MCF 10A (cell line): ENCODE measurements around the gene KMT2B. TPM values are rescaled to one million over a fixed set of nuclear protein-coding genes. Genes with fewer than 3 reads are reported as not detected.

Experiments
- BruUV-seq: library from RNA; stranded (reverse); fragments of 400-500 nt; replicated peaks from 2 replicates; lab custom pipeline; 2021; lab: Mats Ljungman, UMichigan
- CTCF ChIA-PET: fragments of 300-600 bp; sonication (Branson Sonifier 250); formaldehyde crosslinking; extraction: SDS; loops from one replicate; lab custom pipeline; 2021; ENCODE audit warnings: antibody characterized with exemption, inconsistent platforms; lab: Yijun Ruan, JAX
- POLR2A ChIA-PET: fragments of 300-600, 350-650 bp; sonication (Branson Sonifier 250); formaldehyde crosslinking; extraction: SDS; loops from one replicate; lab custom pipeline; 2020; ENCODE audit warnings: antibody characterized with exemption, inconsistent platforms; lab: Yijun Ruan, JAX
- DNase-seq: peaks from one replicate; pipeline ENCODE4 v3.0.0-alpha.2; 2018; ENCODE audit not compliant: unreplicated experiment
- H3K27ac Mint-ChIP-seq: one replicate; pipeline ENCODE4 v1.8.0; 2022; ENCODE audit warnings: mild to moderate bottlenecking, low read depth, mixed read lengths; ENCODE audit not compliant: unreplicated experiment
- H3K27me3 Mint-ChIP-seq: one replicate; pipeline ENCODE4 v1.8.0; 2022; ENCODE audit warnings: mixed read lengths; ENCODE audit not compliant: insufficient read depth, unreplicated experiment
- H3K36me3 Mint-ChIP-seq: one replicate; pipeline ENCODE4 v1.8.0; 2022; ENCODE audit warnings: mild to moderate bottlenecking, moderate library complexity, mixed read lengths; ENCODE audit not compliant: insufficient read depth, unreplicated experiment
- H3K4me1 Mint-ChIP-seq: one replicate; pipeline ENCODE4 v1.8.0; 2022; ENCODE audit warnings: mixed read lengths; ENCODE audit not compliant: insufficient read depth, unreplicated experiment
- H3K4me3 Mint-ChIP-seq: one replicate; pipeline ENCODE4 v1.8.0; 2022; ENCODE audit warnings: mild to moderate bottlenecking, moderate library complexity, mixed read lengths; ENCODE audit not compliant: unreplicated experiment
- H3K9me3 Mint-ChIP-seq: one replicate; pipeline ENCODE4 v1.8.0; 2022; ENCODE audit warnings: mixed read lengths; ENCODE audit not compliant: unreplicated experiment
- intact Hi-C: fragments of 100-400 bp; cut with micrococcal nuclease; formaldehyde crosslinking; loops from 2 replicates; pipeline ENCODE4 v1.14.1; 2022
- total RNA-seq: library from RNA; stranded (reverse); gene quantifications from 2 replicates; pipeline ENCODE4 v1.2.3, GENCODE V29; 2022
- TF ChIP-seq, protein P1 (sequence below): fragments of 200-600 bp; IDR thresholded peaks from one replicate; pipeline ENCODE4 v1.8.0; 2022; ENCODE audit warnings: antibody characterized with exemption, mild to moderate bottlenecking; ENCODE audit not compliant: unreplicated experiment

Gene KMT2B
- total RNA-seq, 1 experiment from 2014 or later = 36.0 TPM

GRCh38 chr19:35670686-35671085 is 47.1 kb upstream of the KMT2B start:
- Mint-ChIP-seq H3K4me1 (peaks cover 6% of the 10 kb centered on the region), H3K9me3 (no peaks in the 10 kb centered on the region), H3K27ac (no peak overlapping the region), H3K27me3 (peaks cover 37% of the 10 kb centered on the region), H3K4me3 (no peak overlapping the region), H3K36me3 (no peaks in the 10 kb centered on the region)
- POLR2A ChIA-PET = interaction anchor here (0.9 kb wide), 1 partner anchor 9 kb away, joined by 3 read pairs; no protein-coding TSS in a partner anchor
- intact Hi-C loops = no loop called here
- CTCF ChIA-PET = interaction anchor here (1.0 kb wide), 1 partner anchor 45 kb away, joined by 3 read pairs; no protein-coding TSS in a partner anchor
- no peak for DNase-seq
- no TSS peak for BruUV-seq
- TF ChIP-seq, protein P1, sequence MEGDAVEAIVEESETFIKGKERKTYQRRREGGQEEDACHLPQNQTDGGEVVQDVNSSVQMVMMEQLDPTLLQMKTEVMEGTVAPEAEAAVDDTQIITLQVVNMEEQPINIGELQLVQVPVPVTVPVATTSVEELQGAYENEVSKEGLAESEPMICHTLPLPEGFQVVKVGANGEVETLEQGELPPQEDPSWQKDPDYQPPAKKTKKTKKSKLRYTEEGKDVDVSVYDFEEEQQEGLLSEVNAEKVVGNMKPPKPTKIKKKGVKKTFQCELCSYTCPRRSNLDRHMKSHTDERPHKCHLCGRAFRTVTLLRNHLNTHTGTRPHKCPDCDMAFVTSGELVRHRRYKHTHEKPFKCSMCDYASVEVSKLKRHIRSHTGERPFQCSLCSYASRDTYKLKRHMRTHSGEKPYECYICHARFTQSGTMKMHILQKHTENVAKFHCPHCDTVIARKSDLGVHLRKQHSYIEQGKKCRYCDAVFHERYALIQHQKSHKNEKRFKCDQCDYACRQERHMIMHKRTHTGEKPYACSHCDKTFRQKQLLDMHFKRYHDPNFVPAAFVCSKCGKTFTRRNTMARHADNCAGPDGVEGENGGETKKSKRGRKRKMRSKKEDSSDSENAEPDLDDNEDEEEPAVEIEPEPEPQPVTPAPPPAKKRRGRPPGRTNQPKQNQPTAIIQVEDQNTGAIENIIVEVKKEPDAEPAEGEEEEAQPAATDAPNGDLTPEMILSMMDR = no peak

- no peaks in the 10 kb centered on the region for H3K9me3 Mint-ChIP-seq
- CTCF ChIA-PET = interaction anchor here (0.6 kb wide), 2 partner anchors 10 to 391 kb away, joined by 3 to 5 read pairs; no protein-coding TSS in a partner anchor
- BruUV-seq = no TSS peak
- intact Hi-C loops = no loop called here
- H3K36me3 Mint-ChIP-seq = peaks cover 7% of the 10 kb centered on the region
- H3K4me1 Mint-ChIP-seq = peaks cover 6% of the 10 kb centered on the region
- no peak for DNase-seq
- TF ChIP-seq, protein P1 = no peak
- POLR2A ChIA-PET = interaction anchor here (0.7 kb wide), 1 partner anchor 293 kb away, joined by 3 read pairs; no protein-coding TSS in a partner anchor
- H3K27ac Mint-ChIP-seq = no peak overlapping the region
- H3K4me3 Mint-ChIP-seq = no peak overlapping the region
- peaks cover 47% of the 10 kb centered on the region for H3K27me3 Mint-ChIP-seq
These were observed 46.0 kb upstream of the KMT2B start for GRCh38 chr19:35671818-35672217.

DNA sequence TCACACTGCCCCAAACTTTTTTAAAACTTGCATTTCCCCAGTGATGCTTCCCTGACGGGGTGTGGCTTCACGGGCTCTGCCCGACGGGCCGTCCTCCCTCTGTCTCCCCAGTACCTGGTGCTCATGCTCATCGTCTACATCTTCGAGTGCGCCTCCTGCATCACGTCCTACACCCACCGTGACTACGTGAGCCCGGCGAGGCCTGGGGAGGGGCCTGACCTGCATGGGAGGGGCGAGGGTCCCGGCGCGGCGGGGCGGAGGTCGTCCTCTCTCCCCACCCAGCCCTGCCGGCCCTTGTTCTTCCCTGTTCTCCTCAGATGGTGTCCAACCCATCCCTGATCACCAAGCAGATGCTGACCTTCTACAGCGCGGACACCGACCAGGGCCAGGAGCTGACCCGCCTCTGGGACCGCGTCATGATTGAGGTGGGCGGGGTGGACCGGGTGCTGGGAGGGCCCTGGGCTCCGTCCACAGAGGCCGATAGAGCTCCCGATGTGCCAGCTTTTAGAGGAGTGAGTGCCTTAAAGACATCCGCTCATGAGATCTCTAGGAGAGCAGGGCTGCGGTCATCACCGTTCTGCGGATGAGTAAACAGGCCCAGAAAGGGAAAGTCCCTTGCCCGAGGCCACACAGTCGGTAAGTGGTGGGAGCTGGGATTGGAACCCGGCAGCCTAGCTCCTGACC is 44.5 kb upstream of the KMT2B start:
- Mint-ChIP-seq H3K9me3 (no peaks in the 10 kb centered on the region), H3K27me3 (peaks cover 47% of the 10 kb centered on the region), H3K36me3 (peaks cover 7% of the 10 kb centered on the region), H3K4me3 (peak overlapping the region; percentile 70), H3K4me1 (peaks cover 6% of the 10 kb centered on the region), H3K27ac (no peak overlapping the region)
- TF ChIP-seq, protein P1 = no peak
- ChIA-PET POLR2A (interaction anchor here (0.6 to 0.7 kb wide), 2 partner anchors 15 to 182 kb away, joined by 3 to 4 read pairs; no protein-coding TSS in a partner anchor), CTCF (interaction anchor here (0.6 to 0.7 kb wide), 3 partner anchors 19 to 26 kb away, joined by 3 to 7 read pairs (median 5); no protein-coding TSS in a partner anchor)
- intact Hi-C loops = no loop called here
- DNase-seq = peak; percentile 61
- BruUV-seq = no TSS peak

GRCh38 chr19:35675589-35676140 is 42.1 kb upstream of the KMT2B start:
- H3K36me3 Mint-ChIP-seq = peaks cover 7% of the 10 kb centered on the region
- H3K4me1 Mint-ChIP-seq = peaks cover 6% of the 10 kb centered on the region
- H3K27me3 Mint-ChIP-seq = peaks cover 30% of the 10 kb centered on the region
- no peak overlapping the region for H3K27ac Mint-ChIP-seq
- TF ChIP-seq, protein P1 = no peak
- CTCF ChIA-PET = no interaction called here
- intact Hi-C loops = no loop called here
- no peaks in the 10 kb centered on the region for H3K9me3 Mint-ChIP-seq
- no peak overlapping the region for H3K4me3 Mint-ChIP-seq
- BruUV-seq = no TSS peak
- no peak for DNase-seq
- POLR2A ChIA-PET = no interaction called here
